IMR-90 (cell line): ENCODE data around the gene CTNNA2. TPM values are rescaled to one million over a fixed set of nuclear protein-coding genes. Genes with fewer than 3 reads are reported as not detected.

Source experiments
- ATAC-seq: fragments of 200-7000 bp; cut with Tn5 transposase; 2 replicates; pipeline ENCODE4 v1.9.1; 2020; ENCODE audit warnings: low read depth, mild to moderate bottlenecking, moderate library complexity
- BruUV-seq: library from RNA; stranded (reverse); fragments of 400-500 nt; replicated peaks from 2 replicates; lab custom pipeline; 2021; lab: Mats Ljungman, UMichigan
- CTCF ChIA-PET: fragments of 300-600 bp; formaldehyde crosslinking; extraction: SDS; loops from one replicate; lab custom pipeline; 2021; ENCODE audit warnings: antibody characterized with exemption; lab: Yijun Ruan, JAX
- POLR2A ChIA-PET: fragments of 300-600 bp; sonication (Branson Sonifier 250); formaldehyde crosslinking; loops from one replicate; lab custom pipeline; 2022; ENCODE audit warnings: antibody characterized with exemption; ENCODE audit not compliant: unreplicated experiment; lab: Charles Lee
- DNase-seq: peaks from one replicate; pipeline ENCODE4 v3.0.0; 2013
- H2AFZ ChIP-seq: replicated peaks from 2 replicates; pipeline ENCODE3; 2013; ENCODE audit warnings: low read length, mild to moderate bottlenecking; ENCODE audit not compliant: poor library complexity
- H2AK5ac ChIP-seq: 2 replicates; pipeline ENCODE4 v1.6.1; 2013; ENCODE audit warnings: low read depth, low read length, inconsistent platforms
- H2AK9ac ChIP-seq: replicated peaks from 2 replicates; pipeline ENCODE3; 2013; ENCODE audit warnings: mild to moderate bottlenecking, low read depth, low read length, moderate library complexity; ENCODE audit not compliant: poor library complexity
- H2BK120ac ChIP-seq: 2 replicates; pipeline ENCODE4 v1.6.1; 2013; ENCODE audit warnings: low read depth, low read length, inconsistent platforms
- H2BK15ac ChIP-seq: 3 replicates; pipeline ENCODE4 v1.6.1; 2013; ENCODE audit warnings: low read depth, low read length, inconsistent platforms
- H2BK20ac ChIP-seq: 2 replicates; pipeline ENCODE4 v1.6.1; 2013; ENCODE audit warnings: low read depth, mild to moderate bottlenecking, inconsistent platforms, low read length, moderate library complexity
- H2BK5ac ChIP-seq: 2 replicates; pipeline ENCODE4 v1.6.1; 2013; ENCODE audit warnings: mild to moderate bottlenecking, low read depth, low read length, inconsistent platforms; ENCODE audit not compliant: poor library complexity, severe bottlenecking
- H3K14ac ChIP-seq: replicated peaks from 2 replicates; pipeline ENCODE4 v1.6.1; 2013; ENCODE audit warnings: low read depth, low read length, inconsistent platforms
- H3K18ac ChIP-seq: 2 replicates; pipeline ENCODE4 v1.6.1; 2013; ENCODE audit warnings: low read depth, low read length, control low read depth
- H3K23ac ChIP-seq: 2 replicates; pipeline ENCODE4 v1.6.1; 2013; ENCODE audit warnings: low read depth, low read length, inconsistent platforms
- H3K27ac ChIP-seq: 2 replicates; pipeline ENCODE4 v1.5.1; 2013; ENCODE audit warnings: mild to moderate bottlenecking, control low read depth, low read length; ENCODE audit not compliant: insufficient read depth
- H3K27me3 ChIP-seq: 2 replicates; pipeline ENCODE4 v1.6.1; 2013; ENCODE audit warnings: low read length; ENCODE audit not compliant: control insufficient read depth, insufficient read depth
- H3K36me3 ChIP-seq: 2 replicates; pipeline ENCODE4 v1.6.1; 2013; ENCODE audit warnings: low read length, mixed read lengths; ENCODE audit not compliant: control insufficient read depth, insufficient read depth
- H3K4ac ChIP-seq: 2 replicates; pipeline ENCODE4 v1.6.1; 2013; ENCODE audit warnings: low read depth, low read length, inconsistent platforms
- H3K4me1 ChIP-seq: 2 replicates; pipeline ENCODE4 v1.6.1; 2013; ENCODE audit warnings: low read length, mixed read lengths; ENCODE audit not compliant: control insufficient read depth, insufficient read depth
- H3K4me2 ChIP-seq: 2 replicates; pipeline ENCODE4 v1.6.1; 2013; ENCODE audit warnings: low read depth, mild to moderate bottlenecking, control low read depth, low read length, moderate library complexity
- H3K4me3 ChIP-seq: 2 replicates; pipeline ENCODE4 v1.5.1; 2013; ENCODE audit warnings: low read depth, mild to moderate bottlenecking, control low read depth, low read length, moderate library complexity; ENCODE audit not compliant: insufficient read depth
- H3K56ac ChIP-seq: 2 replicates; pipeline ENCODE4 v1.6.1; 2013; ENCODE audit warnings: low read length, inconsistent platforms; ENCODE audit not compliant: insufficient read depth; ENCODE audit errors: extremely low read depth
- H3K79me1 ChIP-seq, 2 experiments: 2 replicates each; pipeline ENCODE4 v1.6.1; 2013; ENCODE audit warnings: low read length in 2 of 2, inconsistent platforms in 1 of 2, low read depth in 1 of 2
- H3K9ac ChIP-seq: 2 replicates; pipeline ENCODE4 v1.6.1; 2013; ENCODE audit warnings: low read depth, low read length, control low read depth
- H3K9me1 ChIP-seq: 2 replicates; pipeline ENCODE4 v1.6.1; 2013; ENCODE audit warnings: low read length, inconsistent platforms; ENCODE audit not compliant: insufficient read depth
- H3K9me3 ChIP-seq: 2 replicates; pipeline ENCODE4 v1.6.1; 2013; ENCODE audit warnings: low read length; ENCODE audit not compliant: control insufficient read depth, insufficient read depth
- H4K20me1 ChIP-seq: 2 replicates; pipeline ENCODE4 v1.6.1; 2013; ENCODE audit warnings: low read length, inconsistent platforms; ENCODE audit not compliant: insufficient read depth
- H4K5ac ChIP-seq: 2 replicates; pipeline ENCODE4 v1.6.1; 2013; ENCODE audit warnings: mild to moderate bottlenecking, low read depth, low read length, control low read depth
- H4K8ac ChIP-seq, 2 experiments: 2 replicates each; pipeline ENCODE4 v1.6.1; 2013; ENCODE audit warnings: low read depth in 2 of 2, low read length in 2 of 2, control low read depth in 1 of 2, inconsistent platforms in 1 of 2
- H4K91ac ChIP-seq: 2 replicates; pipeline ENCODE4 v1.6.1; 2013; ENCODE audit warnings: low read depth, low read length, inconsistent platforms; ENCODE audit not compliant: insufficient read depth
- CTCF ChIP-seq: conservative IDR thresholded peaks from 2 replicates; pipeline ENCODE4 v1.5.1; 2012; ENCODE audit warnings: mild to moderate bottlenecking, low read depth, low read length, improper control_type of control experiment
- MAFK ChIP-seq: IDR thresholded peaks from 2 replicates; pipeline ENCODE4 v1.6.1; 2012; ENCODE audit warnings: low read depth, low read length, improper control_type of control experiment
- MXI1 ChIP-seq: IDR thresholded peaks from 2 replicates; pipeline ENCODE4 v1.6.1; 2012; ENCODE audit warnings: low read depth, mild to moderate bottlenecking, low read length, moderate library complexity, borderline replicate concordance
- POLR2A ChIP-seq: IDR thresholded peaks from 2 replicates; pipeline ENCODE4 v1.6.1; 2012; ENCODE audit warnings: mild to moderate bottlenecking, low read depth, low read length
- WGBS, 2 experiments: methylation state at CpG; one replicate each; pipeline versions ENCODE4 v1.1.5 to v1.1.7; 2013; ENCODE audit warnings: missing lambda C conversion rate in 2 of 2; ENCODE audit not compliant: insufficient read length in 1 of 2; ENCODE audit errors: extremely low coverage in 2 of 2; 5-methylcytosine and 5-hydroxymethylcytosine counted together
- dilution Hi-C: fragments of 300-500 bp; cut with HindIII; formaldehyde crosslinking; loops from one replicate; pipeline ENCODE4 v1.14.3; 2018; ENCODE audit warnings: low sequenced_read_pairs; ENCODE audit not compliant: unreplicated experiment
- in situ Hi-C: fragments of 300-500 bp; cut with MboI; formaldehyde crosslinking; loops from 3 replicates; pipeline ENCODE4 v1.14.3; 2019; ENCODE audit warnings: low sequenced_read_pairs, inconsistent platforms, mixed read lengths
- intact Hi-C: fragments of 100-400 bp; cut with micrococcal nuclease; formaldehyde crosslinking; loops from 2 replicates; pipeline ENCODE4 v1.10.0; 2022
- polyA plus RNA-seq, 3 experiments: library from polyadenylated mRNA; depleted of rRNA; stranded (reverse); fragments of >200 nt; gene quantifications; 2 replicates each; pipeline ENCODE4 v1.2.3, GENCODE V29; 2012; ENCODE audit warnings: low replicate concordance in 1 of 3
- total RNA-seq: library from RNA; depleted of rRNA; stranded (reverse); fragments of >200 nt; gene quantifications from 2 replicates; pipeline ENCODE4 v1.2.3, GENCODE V29; 2012

Gene CTNNA2
- total and polyA plus RNA-seq, 2 of the 4 experiments (the other 2 are of a cell fraction): not detected

- Histone ChIP-seq H3K36me3 (no peaks in the 10 kb centered on the region), H4K5ac (peak overlapping the region; percentile 100), H3K18ac (peak overlapping the region; percentile 100), H2BK120ac (peak overlapping the region; percentile 99), H4K8ac (peak overlapping the region; percentile 80 to 96), H3K14ac (peak overlapping the region; percentile 95), H4K91ac (peak overlapping the region; percentile 99), H3K27me3 (no peaks in the 10 kb centered on the region), H3K9ac (peak overlapping the region; percentile 55; the same call in 1 of the 2 replicates), H3K27ac (peak overlapping the region; percentile 95), H3K56ac (peak overlapping the region; percentile 97), H2AFZ (no peak overlapping the region), H4K20me1 (no peaks in the 10 kb centered on the region), H3K4me3 (no peak overlapping the region), H3K4me2 (peak overlapping the region; percentile 59), H3K4me1 (peaks cover 16% of the 10 kb centered on the region), H3K9me1 (peaks cover 14% of the 10 kb centered on the region), H3K4ac (peak overlapping the region; percentile 98), H3K9me3 (no peaks in the 10 kb centered on the region), H2BK20ac (peak overlapping the region; percentile 100), H2BK15ac (peak overlapping the region; percentile 81), H2AK5ac (peak overlapping the region; percentile 66), H3K79me1 (no peaks in the 10 kb centered on the region), H2AK9ac (no peak overlapping the region), H3K23ac (peak overlapping the region; percentile 95), H2BK5ac (peak overlapping the region; percentile 100)
- intact Hi-C loops (loop anchor here (5.0 kb wide), 1 partner anchor 50 kb away; no protein-coding TSS in a partner anchor), dilution Hi-C loops (no loop called here), in situ Hi-C loops (no loop called here)
- TF ChIP-seq MXI1: no peak
- no peak for TF ChIP-seq MAFK
- TF ChIP-seq CTCF: no peak
- no peak for TF ChIP-seq POLR2A
- ChIA-PET CTCF (interaction anchor here (0.6 to 1.3 kb wide), 2 partner anchors 71 to 236 kb away, joined by 3 to 4 read pairs; no protein-coding TSS in a partner anchor), POLR2A (no interaction called here)
- no TSS peak for BruUV-seq
- no CpG with 5 or more reads among the region's 3 CpGs for WGBS, 2 experiments
- DNase-seq (no peak), ATAC-seq (no peak)
Observed at GRCh38 chr2:80002112-80002511, 489.3 kb downstream of the CTNNA2 start.
